Parathyroid adenoma (tissue), 2 donors: ENCODE results near the gene VRK3.
A peak's percentile ranks its signal among the peaks of the same experiment; 100 is the strongest.

ENCODE experiments used
- H2AFZ ChIP-seq: fragments of 300-600 bp; sonication (generic); one replicate; pipeline ENCODE4 v1.7.0; 2017; ENCODE audit warnings: antibody characterized with exemption, mild to moderate bottlenecking
- H3K27ac ChIP-seq: fragments of 300-600 bp; sonication (generic); one replicate; pipeline ENCODE4 v1.7.0; 2017
- H3K27me3 ChIP-seq: fragments of 300-600 bp; sonication (generic); one replicate; pipeline ENCODE4 v1.7.0; 2017; ENCODE audit warnings: low read length; ENCODE audit not compliant: control insufficient read depth, insufficient read depth
- H3K36me3 ChIP-seq: fragments of 300-600 bp; sonication (generic); one replicate; pipeline ENCODE4 v1.7.0; 2017; ENCODE audit warnings: low read length; ENCODE audit not compliant: control insufficient read depth, insufficient read depth
- H3K4me1 ChIP-seq: fragments of 300-600 bp; sonication (generic); one replicate; pipeline ENCODE4 v1.7.0; 2017; ENCODE audit warnings: control low read depth
- H3K4me2 ChIP-seq: fragments of 300-600 bp; sonication (generic); one replicate; pipeline ENCODE4 v1.7.0; 2017; ENCODE audit warnings: low read length
- H3K4me3 ChIP-seq: fragments of 300-600 bp; sonication (generic); one replicate; pipeline ENCODE4 v1.7.0; 2017; ENCODE audit warnings: low read depth, low read length
- H3K79me2 ChIP-seq: fragments of 300-600 bp; sonication (generic); one replicate; pipeline ENCODE4 v1.7.0; 2017; ENCODE audit warnings: control low read depth
- H3K9ac ChIP-seq: fragments of 300-600 bp; sonication (generic); one replicate; pipeline ENCODE4 v1.7.0; 2017; ENCODE audit warnings: mild to moderate bottlenecking
- H3K9me3 ChIP-seq: fragments of 300-600 bp; sonication (generic); one replicate; pipeline ENCODE4 v1.7.0; 2017; ENCODE audit warnings: low read length; ENCODE audit not compliant: control insufficient read depth
- CTCF ChIP-seq: fragments of 300-600 bp; sonication (generic); IDR thresholded peaks from one replicate; pipeline ENCODE4 v1.7.0; 2017; ENCODE audit warnings: antibody characterized with exemption, mild to moderate bottlenecking
- donor health status: primary hyperparathyroidism.

Gene VRK3

GRCh38 chr19:49985871-49986270, 39.3 kb downstream of the VRK3 start:
- H3K4me3 ChIP-seq = no peak overlapping the region
- no peaks in the 10 kb centered on the region for H3K36me3 ChIP-seq
- H3K9me3 ChIP-seq = no peaks in the 10 kb centered on the region
- no peak for TF ChIP-seq CTCF
- H3K27ac ChIP-seq = no peak overlapping the region
- H3K27me3 ChIP-seq = no peaks in the 10 kb centered on the region
- no peak overlapping the region for H3K9ac ChIP-seq
- no peak overlapping the region for H3K4me2 ChIP-seq
- no peaks in the 10 kb centered on the region for H3K79me2 ChIP-seq
- H3K4me1 ChIP-seq = no peaks in the 10 kb centered on the region
- no peak overlapping the region for H2AFZ ChIP-seq

- Histone ChIP-seq H3K4me1 (no peaks in the 10 kb centered on the region), H3K79me2 (no peaks in the 10 kb centered on the region), H3K27me3 (no peaks in the 10 kb centered on the region), H3K9ac (no peak overlapping the region), H2AFZ (no peak overlapping the region), H3K4me2 (no peak overlapping the region), H3K27ac (no peak overlapping the region), H3K36me3 (no peaks in the 10 kb centered on the region), H3K9me3 (no peaks in the 10 kb centered on the region), H3K4me3 (no peak overlapping the region)
- no peak for TF ChIP-seq CTCF
These were observed 40.7 kb downstream of the VRK3 start for GRCh38 chr19:49984491-49984890.

GRCh38 chr19:49983645-49984229, 41.4 kb downstream of the VRK3 start:
- Histone ChIP-seq H3K36me3 (no peaks in the 10 kb centered on the region), H3K27ac (no peak overlapping the region), H3K4me2 (no peak overlapping the region), H3K79me2 (no peaks in the 10 kb centered on the region), H3K4me3 (no peak overlapping the region), H3K9ac (no peak overlapping the region), H3K9me3 (no peaks in the 10 kb centered on the region), H3K4me1 (no peaks in the 10 kb centered on the region), H3K27me3 (no peaks in the 10 kb centered on the region), H2AFZ (no peak overlapping the region)
- TF ChIP-seq CTCF = peak; percentile 89

GRCh38 chr19:49981603-49982593, 43.3 kb downstream of the VRK3 start:
- TF ChIP-seq CTCF = no peak
- H2AFZ ChIP-seq = no peak overlapping the region
- no peak overlapping the region for H3K9ac ChIP-seq
- H3K27me3 ChIP-seq = no peaks in the 10 kb centered on the region
- H3K79me2 ChIP-seq = no peaks in the 10 kb centered on the region
- no peaks in the 10 kb centered on the region for H3K4me1 ChIP-seq
- H3K4me2 ChIP-seq = no peak overlapping the region
- H3K4me3 ChIP-seq = no peak overlapping the region
- no peaks in the 10 kb centered on the region for H3K9me3 ChIP-seq
- no peaks in the 10 kb centered on the region for H3K36me3 ChIP-seq
- H3K27ac ChIP-seq = no peak overlapping the region
